Kidney tubule cell (primary cell): ENCODE results near the gene RIN1.
"Not testable (repeated sequence)": the region's sequence is repeated elsewhere in the genome, so short reads cannot be mapped to it uniquely, and the experiment has no call there.

Source experiments
- DNase-seq: peaks from one replicate; pipeline ENCODE4 v3.0.0-alpha.2; 2018; ENCODE audit warnings: low spot score

RIN1 gene

GRCh38 chr11:66336234-66337102, at the start of gene RIN1:
RIN1 (minus strand) TSS chr11:66336434; CDS start chr11:66336402, 32 bp downstream.
- peak; percentile 99 for DNase-seq

GRCh38 chr11:66384316-66384715, 48.1 kb upstream of the RIN1 start:
- not testable (repeated sequence) for DNase-seq

- peak; percentile 40 for DNase-seq
These were observed 44.0 kb upstream of the RIN1 start for GRCh38 chr11:66380264-66380663.

- not testable (repeated sequence) for DNase-seq
These were observed 37.6 kb upstream of the RIN1 start for GRCh38 chr11:66373690-66374287.

GRCh38 chr11:66373265-66373664, 37.0 kb upstream of the RIN1 start:
- DNase-seq, result no peak

- DNase-seq, result peak; percentile 72
These were observed 35.6 kb upstream of the RIN1 start, which contains the start of gene SLC29A2 for GRCh38 chr11:66371627-66372415. SLC29A2 (minus strand) TSS chr11:66371760; CDS start chr11:66371591, 169 bp downstream.

GRCh38 chr11:66369073-66369894, 33.0 kb upstream of the RIN1 start:
- DNase-seq, result no peak

GRCh38 chr11:66368484-66368883, 32.2 kb upstream of the RIN1 start:
- no peak for DNase-seq

GRCh38 chr11:66367561-66368312, 31.5 kb upstream of the RIN1 start:
- no peak for DNase-seq

GRCh38 chr11:66366844-66367477, 30.7 kb upstream of the RIN1 start:
- DNase-seq, result no peak

- DNase-seq, result no peak
These were observed 29.7 kb upstream of the RIN1 start for GRCh38 chr11:66365711-66366619.

- DNase-seq, result no peak
These were observed 28.9 kb upstream of the RIN1 start for GRCh38 chr11:66365166-66365565.

- DNase-seq, result peak; percentile 33
These were observed 27.7 kb upstream of the RIN1 start for GRCh38 chr11:66363805-66364535.

GRCh38 chr11:66363187-66363601, 27.0 kb upstream of the RIN1 start:
- no peak for DNase-seq

GRCh38 chr11:66362481-66363147, 26.4 kb upstream of the RIN1 start:
- no peak for DNase-seq

GRCh38 chr11:66361502-66361941, 25.3 kb upstream of the RIN1 start:
- no peak for DNase-seq

GRCh38 chr11:66360406-66361073, 24.3 kb upstream of the RIN1 start:
- DNase-seq, result no peak
